NCI-H1092 (cell line): ENCODE measurements around the gene SLX9.
"Not testable (repeated sequence)": the region's sequence is repeated elsewhere in the genome, so short reads cannot be mapped to it uniquely, and the experiment has no call there.

Experiments
- DNase-seq: peaks from one replicate; lab custom pipeline; 2025; lab: John Stamatoyannopoulos, UW

Gene SLX9

DNA sequence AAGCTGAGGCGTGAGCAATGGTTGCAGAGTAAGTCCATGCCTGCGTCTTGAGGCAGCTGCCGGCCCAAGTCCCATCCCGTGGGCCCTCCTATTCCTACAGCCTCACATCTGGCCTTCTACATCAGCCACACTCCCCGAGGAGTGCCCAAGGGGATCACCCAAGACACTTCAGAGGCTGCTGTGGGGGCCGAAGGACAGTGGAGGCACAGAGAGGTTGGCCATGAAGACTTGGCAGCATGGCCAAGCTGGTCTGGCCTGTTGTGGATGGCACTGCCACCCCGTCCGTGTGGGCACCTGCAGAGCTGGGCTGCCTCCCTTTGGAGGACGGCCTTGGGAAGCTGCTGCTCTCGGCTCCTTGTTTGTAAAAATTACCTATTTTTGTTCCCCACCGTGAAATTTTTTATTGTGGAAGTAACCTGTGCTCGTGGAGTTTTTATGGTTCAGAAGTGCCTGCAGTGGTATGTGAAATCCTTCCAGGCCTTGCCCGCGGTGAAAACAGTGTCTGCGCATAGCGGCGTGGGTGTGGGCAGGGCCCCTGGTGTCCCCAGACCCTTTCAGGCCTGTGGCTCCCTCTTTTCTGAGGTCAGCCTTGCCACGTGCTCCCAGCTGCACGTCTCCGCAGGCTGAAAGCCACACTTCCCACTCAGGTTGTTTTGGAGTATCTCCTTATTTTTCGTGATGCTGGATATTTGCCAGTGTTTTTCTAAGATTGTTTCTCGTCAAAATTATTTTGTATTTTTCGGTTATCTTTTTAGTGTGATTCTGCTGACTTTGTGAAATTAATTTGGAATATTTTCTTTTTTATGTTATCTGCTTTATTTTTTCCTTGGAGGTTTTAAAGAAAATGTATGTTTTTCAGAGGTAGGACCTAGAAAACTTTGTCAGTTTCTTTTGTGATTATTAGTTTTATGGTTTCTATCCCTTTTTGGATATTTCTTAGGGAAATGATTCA is 20.6 kb downstream of the SLX9 start:
- no peak for DNase-seq

GRCh38 chr21:44962403-44962966 is 22.7 kb downstream of the SLX9 start:
- no peak for DNase-seq

DNA sequence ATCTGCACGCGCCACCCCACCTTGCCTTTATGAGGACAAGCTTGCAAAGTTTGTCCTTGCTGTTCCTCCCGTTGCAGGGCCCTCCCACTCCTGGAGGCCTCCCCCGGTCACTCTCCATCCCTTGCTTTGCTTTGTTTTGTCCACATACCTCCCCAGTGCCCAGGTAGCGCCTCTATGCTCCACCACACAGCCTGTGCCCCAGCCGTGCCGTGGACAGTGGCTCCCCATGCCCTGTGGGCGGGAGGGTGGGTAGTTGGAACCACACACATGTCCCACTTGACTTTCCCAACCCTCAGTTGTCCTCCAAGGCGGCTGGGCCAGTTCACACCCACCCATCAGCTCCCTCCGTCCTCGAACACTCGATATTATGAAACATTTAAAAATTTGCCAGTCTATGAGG is 24.6 kb downstream of the SLX9 start:
- no peak for DNase-seq

- no peak for DNase-seq
These were observed 25.6 kb downstream of the SLX9 start for GRCh38 chr21:44965251-44966022.

DNA sequence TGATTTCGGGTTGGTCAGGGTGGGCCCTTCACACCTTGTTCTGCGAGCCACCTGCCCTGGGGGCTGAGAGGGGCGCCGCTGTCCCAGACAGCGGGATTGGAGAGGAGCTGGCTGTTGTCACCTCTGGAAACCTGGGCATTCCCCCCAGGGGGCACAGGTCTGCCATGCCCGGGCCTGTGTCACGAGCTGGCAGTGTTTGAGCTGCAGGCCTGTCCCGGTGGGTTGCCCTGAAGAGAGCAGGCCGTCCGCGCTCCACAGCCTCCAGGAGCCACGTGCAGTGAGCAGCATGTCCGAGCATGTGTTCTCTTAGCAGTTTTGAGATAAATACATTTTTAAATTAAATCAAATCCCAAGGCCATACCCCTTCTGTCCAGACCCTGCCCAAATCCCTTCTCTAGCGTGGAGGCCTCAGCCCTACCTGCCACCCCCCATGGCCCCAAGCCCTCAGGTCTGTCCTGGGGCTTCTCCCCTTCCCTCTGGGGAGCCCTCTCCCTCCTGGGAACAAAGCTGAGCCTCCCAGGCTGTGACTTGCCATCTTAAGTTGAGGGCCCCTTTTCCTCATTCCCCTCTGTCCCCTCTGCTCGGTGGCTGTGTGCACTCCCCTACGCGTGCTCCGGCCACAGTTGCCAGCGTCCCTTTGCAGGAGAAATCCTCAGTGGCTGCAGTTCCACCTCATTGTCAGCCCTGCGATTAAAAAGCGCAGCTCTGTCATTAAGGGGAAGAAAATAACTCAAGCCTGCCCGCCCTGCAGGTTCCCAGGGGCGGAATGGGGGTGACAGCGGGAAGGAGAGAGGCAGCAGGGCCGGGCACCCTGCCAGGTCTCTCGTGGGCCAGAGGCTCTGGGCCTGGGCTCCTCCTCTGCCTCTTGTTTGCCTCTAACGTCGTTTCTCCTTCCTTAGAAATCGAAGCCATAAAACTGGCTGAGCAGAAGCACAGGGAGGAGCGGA is 26.6 kb downstream of the SLX9 start:
- no peak for DNase-seq

DNA sequence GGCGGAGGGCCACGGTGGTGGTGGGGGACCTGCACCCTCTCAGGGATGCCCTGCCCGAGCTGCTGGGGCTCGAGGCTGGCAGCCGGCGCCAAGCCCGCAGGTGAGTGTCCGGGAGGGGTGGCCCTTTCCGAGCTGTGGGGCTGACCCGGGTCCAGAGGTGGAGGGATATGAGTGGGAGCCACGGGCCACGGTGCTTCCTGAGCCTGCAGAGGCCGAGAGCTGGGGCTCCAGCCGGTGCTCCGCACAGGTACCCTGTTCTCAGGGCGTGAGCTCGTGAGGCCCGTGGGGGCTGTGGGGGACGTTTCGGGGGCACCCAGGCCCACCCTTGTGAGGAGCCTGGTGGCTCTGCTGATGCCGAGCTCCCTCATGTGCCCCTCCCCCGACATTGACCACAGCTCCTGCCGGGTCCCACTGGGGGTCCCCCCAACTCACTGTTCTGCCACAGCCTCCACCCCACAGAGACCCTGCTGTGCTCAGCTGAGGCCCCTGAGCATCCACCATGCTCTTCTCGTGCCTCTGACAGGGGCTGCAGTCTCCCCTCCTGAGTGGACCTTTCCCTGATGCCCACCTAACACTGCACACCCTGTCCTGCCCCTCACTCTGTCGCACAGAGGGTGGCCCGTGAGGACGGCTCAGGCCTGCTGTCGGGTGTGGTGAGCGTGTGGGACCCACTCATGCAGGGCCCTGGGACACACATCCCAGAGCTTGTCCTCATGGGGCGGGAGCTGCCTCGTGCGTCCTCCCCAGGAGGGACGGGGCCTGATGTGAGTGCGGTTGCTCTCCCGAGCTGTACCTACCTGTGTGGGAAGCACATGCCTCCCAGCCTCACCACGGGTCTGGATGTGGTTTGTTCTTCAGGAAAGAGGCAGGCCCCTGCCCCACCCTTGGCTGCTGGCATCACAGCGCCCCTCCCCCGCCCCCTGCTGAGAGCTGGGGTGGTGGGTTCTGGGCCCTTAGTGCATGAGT is 27.5 kb downstream of the SLX9 start:
- no peak for DNase-seq

- no peak for DNase-seq
These were observed 29.3 kb downstream of the SLX9 start for GRCh38 chr21:44969066-44969670.

DNA sequence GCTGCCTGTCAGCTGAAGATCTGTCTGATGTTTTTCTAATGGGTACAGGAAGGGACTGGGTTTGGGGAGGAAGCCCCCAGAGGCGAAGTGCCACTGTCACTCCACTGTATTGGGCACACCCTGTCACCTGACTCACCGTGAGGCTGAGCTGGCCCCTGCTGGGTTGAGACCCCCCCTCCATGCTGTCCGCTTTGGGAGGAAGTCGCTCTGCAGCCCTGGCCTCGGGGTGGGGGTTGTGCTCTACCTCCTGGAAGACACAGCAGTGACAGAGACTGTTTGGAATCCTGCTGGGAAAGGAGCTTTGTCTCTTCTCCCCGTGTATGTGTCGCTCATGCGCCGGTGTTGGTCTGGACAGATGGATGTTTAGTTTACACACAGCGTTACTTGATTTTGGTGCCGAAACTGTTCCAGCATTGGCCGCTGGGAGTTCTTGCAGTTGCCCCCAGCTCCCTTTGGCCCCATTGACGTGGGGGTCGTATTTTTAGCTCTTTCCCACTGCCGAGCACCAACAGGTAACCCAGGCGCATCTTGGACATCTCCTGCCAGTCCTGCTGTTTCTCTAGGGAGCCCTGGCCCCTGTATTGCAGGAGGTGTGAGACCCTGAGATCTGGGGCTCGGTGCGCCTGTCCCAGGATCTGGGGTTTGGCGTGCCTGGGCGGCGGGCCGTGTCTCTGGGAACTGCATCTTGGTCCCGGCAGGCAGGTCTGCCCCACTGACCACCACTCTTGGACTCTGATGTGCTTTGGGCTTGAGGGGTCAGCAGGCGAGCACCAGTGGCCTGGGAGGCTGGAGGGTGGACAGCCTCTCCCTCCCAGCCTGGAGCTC is 30.3 kb downstream of the SLX9 start:
- DNase-seq = no peak

DNA sequence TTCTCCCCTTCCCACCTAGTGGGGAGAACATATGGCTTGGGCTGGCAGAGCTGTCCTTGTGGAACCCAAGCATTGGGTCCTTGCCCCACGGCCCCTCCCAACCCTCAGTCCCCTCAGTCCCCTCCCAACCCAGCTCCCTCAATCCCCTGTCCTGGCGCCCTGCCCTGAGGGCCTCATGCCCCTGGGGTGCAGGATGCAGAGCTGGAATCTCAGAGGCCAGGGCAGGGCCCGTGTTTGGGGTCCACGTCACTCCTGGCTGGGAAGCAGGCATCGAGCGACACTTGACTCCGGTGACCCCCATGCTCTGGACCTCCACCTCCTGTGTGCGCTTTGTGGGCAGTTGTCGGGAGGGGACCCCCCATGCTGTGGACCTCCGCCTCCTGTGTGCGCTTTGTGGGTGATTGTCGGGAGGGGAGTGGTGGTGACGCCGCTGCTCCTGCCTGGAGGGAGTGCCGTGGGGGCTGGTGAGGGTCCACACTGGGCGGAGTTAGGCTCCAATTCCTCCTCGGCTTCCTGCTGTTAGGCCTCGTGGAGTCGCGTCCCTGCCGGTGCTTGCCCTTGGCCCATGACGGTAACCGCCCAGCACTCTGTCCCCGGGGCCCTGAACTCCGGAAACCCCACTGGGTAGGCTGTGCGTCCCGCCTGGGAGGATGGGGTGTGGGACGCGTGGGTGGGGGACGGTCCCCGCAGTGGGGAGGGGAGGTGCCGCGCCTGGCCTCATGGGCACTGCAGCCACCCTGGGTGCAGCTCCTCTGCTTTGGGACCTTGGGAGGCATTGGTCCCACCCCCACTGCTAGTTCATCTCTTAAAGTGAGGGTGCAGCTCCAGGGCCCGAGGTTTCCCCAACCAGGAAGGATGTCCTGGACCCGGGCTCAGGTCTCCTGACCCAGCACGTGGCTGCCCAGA is 31.2 kb downstream of the SLX9 start:
- no peak for DNase-seq

DNA sequence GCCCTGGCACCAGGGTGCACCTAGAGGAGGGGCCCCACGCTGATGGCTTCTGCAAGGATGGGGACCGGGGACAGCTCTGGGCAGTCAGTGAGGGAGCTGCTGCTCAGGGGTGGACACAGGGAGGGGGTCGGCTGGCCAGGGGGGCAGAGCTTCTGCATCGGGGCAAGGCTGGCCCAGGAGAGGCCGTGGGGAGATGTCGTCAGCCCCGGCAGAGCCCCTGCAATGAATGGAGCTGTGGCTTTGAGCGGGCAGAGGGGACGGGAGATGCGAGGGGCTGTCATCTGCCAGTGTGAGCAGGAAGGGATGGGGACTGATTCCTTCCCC is 31.8 kb downstream of the SLX9 start:
- no peak for DNase-seq

DNA sequence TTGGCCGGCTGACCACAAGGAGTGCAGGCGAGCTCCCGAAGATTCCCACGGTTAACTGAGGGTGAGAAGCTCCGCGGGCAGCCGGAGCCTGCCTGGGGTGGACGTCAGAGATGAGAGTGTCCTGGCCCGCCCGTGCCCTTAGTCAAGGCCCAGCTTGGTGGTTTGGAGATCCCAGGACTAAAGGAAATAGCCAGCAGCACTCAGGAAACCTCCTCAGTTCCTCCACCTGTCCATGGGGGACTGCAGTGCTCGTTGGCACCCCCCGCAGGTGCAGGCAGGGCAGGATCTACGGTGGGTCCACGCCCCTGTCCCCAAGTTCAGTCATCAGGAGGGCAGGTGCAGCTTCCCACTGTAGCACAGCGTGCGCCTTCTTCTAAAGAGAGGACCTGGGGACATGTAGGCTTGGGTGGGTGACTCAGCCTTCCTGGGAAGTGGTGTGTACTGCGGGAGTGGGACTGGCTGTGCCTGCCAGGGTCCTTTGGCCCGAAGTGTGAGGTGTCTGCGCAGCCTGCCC is 32.5 kb downstream of the SLX9 start:
- no peak for DNase-seq

- no peak for DNase-seq
These were observed 33.0 kb downstream of the SLX9 start for GRCh38 chr21:44972821-44973220.

DNA sequence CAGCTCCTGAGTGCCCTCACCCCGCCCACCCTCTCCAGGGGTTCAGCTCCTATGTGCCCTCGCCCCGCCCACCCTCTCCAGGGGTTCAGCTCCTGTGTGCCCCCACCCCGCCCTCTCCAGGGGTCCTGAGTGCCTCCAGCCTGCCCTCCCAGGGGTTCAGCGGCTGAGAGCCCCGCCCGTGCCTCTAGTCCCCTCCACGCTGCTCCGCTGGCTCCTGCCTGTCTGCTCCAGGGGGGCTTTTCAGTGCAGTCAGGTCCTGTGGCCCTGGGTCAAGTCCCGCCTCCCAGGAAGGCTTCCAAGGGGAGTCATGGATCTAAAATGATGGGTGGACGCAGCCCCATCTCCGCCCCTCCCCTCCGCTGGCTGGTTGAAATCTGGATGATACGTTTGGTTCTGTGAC is 33.8 kb downstream of the SLX9 start:
- DNase-seq = no peak

DNA sequence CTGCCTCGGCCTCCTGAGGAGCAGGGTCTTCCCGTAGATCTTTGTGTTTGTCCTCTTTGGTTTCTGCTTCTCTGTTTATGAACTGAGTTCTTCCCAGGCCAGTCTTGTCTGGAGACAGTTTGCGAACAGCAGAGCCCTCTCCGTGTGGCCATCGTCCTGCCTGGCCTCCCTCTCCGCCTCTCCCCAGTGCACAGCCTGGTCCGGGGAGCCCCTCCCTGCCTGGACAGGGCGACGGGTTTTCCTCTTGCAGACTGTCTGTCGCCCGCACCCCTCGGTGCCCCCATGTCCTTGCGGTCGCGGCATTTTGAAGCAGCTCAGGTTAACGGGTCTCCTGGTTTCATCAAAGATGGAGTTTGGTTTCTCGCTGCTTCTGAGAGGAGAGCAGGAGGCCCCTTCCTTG is 34.8 kb downstream of the SLX9 start:
- DNase-seq = no peak

- no peak for DNase-seq
These were observed 36.1 kb downstream of the SLX9 start for GRCh38 chr21:44975720-44976555.

GRCh38 chr21:44976556-44977393 is 36.9 kb downstream of the SLX9 start:
- not testable (repeated sequence) for DNase-seq
